CD4-positive, alpha-beta T cell treated with Interleukin-17A for 4 hours (primary cell): ENCODE measurements around the gene PIK3R5.
"Not testable (repeated sequence)": the region's sequence is repeated elsewhere in the genome, so short reads cannot be mapped to it uniquely, and the experiment has no call there.

ENCODE experiments used
- DNase-seq: peaks from one replicate; pipeline ENCODE4 v3.0.0-alpha.2; 2020; ENCODE audit warnings: mixed read lengths

Gene PIK3R5

DNA sequence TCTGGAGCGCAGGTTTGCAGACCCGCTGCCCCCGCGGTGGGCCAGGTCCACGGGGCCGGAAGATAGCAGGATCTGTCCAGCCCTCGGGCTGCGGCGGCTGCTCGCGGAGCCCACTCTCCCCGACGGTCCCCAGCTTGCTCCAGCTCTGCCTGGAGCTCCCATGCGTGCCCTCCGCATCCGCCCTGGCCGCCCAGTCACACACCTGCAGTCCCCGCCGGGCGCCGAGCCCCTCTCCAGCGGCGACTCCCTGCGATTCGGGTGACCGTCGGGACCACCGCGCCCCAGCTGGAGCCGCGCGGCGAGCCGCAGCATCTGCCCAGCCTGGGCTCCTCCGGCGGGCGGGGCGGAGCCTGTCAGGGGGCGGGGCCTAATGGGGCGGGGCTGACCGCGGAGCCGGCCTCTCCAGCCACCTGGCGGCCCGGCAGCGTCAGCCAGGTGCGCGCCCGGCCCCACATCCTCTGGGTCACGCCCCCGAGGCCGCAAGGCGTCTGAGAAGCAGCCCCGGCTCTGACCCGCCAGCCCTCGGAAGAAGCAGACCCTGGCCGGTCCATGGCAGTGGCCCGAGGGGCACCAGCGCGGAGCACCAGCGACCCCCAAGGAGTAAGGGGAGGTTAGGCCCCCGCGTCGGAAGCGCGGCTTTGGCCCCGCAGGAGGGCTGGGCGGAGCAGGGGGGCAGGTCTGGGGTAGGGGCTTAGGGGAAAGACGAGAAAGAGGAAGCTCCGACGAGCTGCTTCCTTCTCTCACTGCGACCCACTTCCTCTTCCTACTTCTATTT lies at the start of gene PIK3R5:
TSS of gene PIK3R5 (minus strand) at position 314 of the 775 bp plus-strand sequence. CDS start 54,213 bp downstream, outside the sequence.
- peak; percentile 89 for DNase-seq

DNA sequence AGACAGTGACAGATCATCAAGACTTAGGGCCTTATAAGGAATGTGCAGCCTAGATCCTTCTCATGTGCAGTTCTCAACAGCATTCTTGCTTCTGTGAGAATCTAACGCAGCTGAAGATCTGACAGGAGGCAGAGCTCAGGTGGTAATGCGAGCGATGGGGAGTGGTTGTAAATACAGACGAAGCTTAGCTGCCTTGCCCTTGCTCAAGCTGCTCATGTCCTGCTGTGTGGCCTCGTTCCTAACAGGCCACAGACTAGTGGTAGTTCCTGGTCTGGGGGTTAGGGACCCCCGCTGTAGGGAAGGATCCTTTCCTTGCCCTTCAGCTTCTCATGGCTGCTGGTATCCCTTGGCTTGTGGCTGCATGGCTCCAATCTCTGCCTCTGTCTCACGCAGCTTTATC lies 45.5 kb upstream of the PIK3R5 start:
- no peak for DNase-seq

- no peak for DNase-seq
Observed at GRCh38 chr17:9009737-9010136, 44.2 kb upstream of the PIK3R5 start.

DNA sequence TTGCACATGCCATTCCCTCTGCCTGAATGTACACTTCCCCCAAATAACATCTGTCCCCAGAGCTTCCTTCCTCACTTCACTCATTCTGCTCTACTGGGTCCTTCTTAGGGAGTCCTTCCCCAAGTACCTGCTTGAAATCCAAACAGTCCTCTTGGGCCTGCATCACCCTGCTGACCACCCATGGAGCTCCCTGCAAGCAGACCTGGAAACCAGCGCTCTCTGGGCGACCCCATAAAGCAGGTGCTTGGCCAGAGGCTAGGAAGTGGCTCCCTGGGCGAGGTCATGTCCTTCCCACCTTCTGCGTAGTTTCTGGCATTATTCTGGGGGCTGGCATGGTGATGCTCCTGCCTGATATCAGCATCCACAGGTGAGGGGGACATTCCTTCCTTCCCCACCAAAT lies 43.6 kb upstream of the PIK3R5 start:
- no peak for DNase-seq

DNA sequence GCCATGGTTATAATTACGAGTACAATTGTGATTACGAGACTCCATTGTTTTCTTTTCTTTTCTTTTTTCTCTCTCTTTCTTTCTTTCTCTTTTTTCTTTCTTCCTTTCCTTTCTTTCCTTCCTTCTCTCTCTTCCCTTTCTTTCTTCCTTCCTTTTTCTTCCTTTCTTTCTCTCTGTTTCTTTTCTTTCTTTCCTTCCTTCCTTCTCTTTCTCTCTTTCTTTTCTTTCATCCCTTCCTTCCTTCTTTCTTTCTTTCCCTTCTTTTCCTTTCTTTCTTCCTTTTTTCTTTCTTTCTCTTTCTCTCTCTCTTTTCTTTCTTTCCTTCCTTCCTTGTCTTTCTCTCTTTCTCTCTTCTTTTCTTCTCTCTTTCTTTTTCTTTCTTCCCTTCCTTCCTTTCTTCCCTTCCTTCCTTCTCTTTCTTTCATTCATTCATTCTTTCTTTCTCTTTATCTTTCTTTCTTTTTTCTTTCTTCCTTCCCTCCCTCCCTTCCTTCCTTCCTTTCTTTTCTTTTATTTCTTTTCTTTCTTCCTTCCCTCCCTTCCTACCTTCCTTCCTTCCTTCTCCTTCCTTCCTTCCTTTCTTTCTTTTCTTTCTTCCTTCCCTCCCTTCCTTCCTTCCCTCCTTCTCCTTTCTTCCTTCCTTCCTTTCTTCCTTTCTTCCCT lies 41.7 kb upstream of the PIK3R5 start:
- no peak for DNase-seq

DNA sequence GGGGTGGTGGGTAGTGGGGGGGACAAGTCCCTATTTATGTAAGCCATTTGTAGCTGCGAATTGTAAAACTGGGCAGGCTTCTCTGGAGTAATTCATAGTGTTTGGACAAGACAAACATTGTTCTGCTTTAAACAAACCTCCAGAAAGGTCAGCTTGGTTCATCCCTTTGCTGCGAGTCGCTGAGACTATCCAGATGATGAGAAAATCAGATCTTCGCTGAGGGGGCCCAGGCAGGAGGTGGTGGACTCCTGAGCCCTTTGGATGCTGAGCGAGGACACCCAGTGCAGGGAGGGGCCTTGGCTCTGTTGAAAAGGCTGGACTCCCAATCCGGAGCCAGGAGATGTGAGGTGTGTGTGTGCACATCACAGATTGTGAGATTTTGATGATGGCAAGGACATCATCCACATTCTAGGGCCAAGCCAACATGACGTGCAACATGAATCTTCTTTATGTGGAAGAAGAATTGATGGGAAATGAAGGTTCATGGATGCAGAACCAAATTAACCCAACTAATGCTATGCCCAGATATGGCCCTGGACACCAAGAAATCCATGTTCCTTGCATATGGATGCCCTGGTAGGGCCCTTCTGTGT lies 40.8 kb upstream of the PIK3R5 start:
- no peak for DNase-seq

DNA sequence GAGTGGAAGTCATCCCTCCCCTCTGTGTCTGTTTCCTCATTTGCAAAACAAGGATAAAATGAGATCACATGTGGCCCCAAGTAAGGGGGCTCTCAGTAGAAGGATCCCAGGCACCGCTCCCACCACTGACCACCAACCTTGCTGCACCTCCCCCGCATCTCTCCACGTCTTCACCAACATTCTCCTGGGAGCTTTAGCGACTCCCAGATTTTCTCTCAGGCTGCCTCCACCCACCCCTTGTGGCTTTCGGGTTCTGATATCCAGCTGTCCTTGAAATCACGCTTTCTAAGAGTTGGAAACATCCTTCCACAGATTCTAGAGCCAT lies 39.4 kb upstream of the PIK3R5 start:
- no peak for DNase-seq

GRCh38 chr17:9004132-9004960 lies 38.8 kb upstream of the PIK3R5 start:
- no peak for DNase-seq

DNA sequence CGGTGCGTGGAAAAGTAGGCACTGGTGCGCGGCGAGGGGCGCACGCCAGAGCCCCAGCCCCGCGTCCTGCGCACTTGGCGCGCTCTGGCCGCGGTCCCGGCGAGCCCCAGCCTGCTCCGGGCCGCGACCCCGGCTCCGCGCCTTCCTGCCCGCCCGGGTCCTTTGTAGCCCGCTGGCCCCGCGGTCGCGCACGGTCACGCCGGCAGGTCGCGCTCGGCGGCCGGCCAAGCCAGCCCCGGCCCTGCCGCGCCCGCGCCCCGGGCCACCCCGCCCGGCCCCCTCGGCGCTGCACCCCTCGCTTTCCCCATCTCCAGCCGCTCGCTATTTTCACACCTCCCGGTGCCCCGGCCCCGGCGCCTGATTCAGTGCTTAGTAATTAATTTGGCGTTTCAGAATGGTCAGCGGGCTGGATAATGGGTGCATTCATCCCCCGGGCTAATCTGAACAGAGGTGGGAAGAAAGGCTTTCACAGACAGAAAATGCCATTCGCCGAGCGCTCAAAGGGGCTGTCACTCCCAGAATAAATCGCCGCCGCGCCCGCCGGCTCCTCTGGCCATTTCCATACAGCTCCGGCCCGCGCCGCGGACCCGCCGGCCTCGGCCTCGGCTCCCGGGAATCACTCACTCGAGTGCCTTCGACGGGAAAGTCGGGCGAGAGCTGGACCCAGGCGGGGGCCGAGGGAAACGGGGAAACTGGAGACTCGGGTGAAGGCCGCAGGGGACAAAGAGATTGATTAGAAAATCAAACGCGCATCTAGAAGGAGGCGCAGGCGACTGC lies 38.0 kb upstream of the PIK3R5 start:
- no peak for DNase-seq

GRCh38 chr17:9002606-9003354 lies 37.3 kb upstream of the PIK3R5 start:
- peak; percentile 40 for DNase-seq

DNA sequence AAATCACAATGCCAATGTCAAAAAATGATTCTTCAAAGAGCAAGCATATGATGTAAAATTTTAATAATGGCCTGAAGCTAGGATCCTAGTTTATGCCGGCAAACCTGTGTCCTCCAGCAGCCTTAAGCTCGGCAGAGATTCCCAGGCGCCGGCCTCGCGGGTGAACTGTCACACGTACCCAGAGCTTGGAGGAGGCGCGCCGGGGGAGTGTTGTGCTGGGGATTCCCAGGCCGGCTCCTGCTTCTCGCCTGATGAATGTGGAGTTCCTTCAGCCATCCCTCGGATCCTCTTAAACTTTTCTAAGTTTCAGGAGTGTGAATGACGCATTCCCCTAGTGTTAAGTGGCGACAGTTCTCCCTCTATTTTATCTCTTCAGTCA lies 36.7 kb upstream of the PIK3R5 start:
- DNase-seq, result no peak

- DNase-seq, result no peak
Observed at GRCh38 chr17:9001559-9001958, 36.1 kb upstream of the PIK3R5 start.

GRCh38 chr17:8997994-8998628 lies 32.6 kb upstream of the PIK3R5 start:
- DNase-seq, result peak; percentile 88

- DNase-seq, result no peak
Observed at GRCh38 chr17:8995711-8996110, 30.2 kb upstream of the PIK3R5 start.

DNA sequence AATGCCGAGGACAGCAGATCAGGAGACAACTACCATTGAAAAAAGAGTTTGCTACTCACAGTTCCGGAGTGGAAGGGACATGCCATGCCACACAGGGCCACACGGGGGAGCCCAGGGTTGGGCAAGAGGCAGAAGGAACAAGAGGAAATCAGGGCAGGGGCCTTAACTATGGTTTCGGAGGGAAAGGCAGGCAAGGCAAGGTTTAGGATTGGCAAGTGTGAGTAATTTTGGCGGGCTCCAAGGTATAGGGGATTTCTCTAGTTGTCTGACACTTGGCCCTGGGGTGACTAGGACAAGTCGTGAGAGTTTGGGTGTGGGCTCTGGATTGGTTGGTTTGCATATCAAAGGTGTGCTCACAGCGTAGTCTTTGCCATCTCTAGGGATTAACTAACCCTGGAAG lies 28.8 kb upstream of the PIK3R5 start:
- peak; percentile 46 for DNase-seq

- peak; percentile 79 for DNase-seq
Observed at GRCh38 chr17:8991514-8992285, 26.2 kb upstream of the PIK3R5 start.

- not testable (repeated sequence) for DNase-seq
Observed at GRCh38 chr17:8988263-8988935, 22.9 kb upstream of the PIK3R5 start.

GRCh38 chr17:8986295-8986694 lies 20.8 kb upstream of the PIK3R5 start:
- DNase-seq, result no peak

DNA sequence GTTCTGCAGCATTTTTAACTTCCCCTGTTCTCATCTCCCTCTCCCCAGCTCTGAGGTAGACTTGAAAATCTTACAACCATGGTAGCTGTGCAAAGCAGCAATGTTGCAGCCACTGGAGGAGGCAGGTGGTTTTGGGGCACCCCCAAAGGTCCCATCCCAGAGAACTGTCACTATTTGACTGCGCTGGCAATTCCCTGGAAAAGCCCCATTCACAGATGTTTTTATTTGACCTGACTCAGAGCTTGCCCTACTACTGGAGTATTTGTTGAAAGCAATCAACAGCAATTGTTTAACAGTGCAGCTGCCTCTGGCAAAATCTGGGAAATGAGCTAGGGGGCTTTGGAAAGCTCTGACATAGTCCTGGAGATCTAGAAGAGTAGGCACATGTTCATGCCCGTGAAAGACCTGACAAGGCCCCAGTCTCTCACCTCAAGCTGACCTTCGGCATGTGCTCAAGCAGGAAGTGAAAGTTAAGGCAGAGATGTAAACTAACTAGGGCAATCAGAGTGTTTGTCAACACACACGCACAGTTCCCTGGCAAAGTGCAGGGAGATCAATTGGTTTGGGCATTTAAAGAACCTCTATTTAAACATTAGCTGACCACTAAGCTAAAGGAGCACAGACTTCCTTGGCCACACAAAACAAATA lies 19.7 kb upstream of the PIK3R5 start:
- no peak for DNase-seq
